Effector CD8-positive, alpha-beta T cell (primary cell): Measurements from ENCODE around the gene CYTL1.
"Not testable (repeated sequence)": the region's sequence is repeated elsewhere in the genome, so short reads cannot be mapped to it uniquely, and the experiment has no call there.

ENCODE experiments used
- DNase-seq: peaks from one replicate; lab custom pipeline; 2025; lab: John Stamatoyannopoulos, UW
- total RNA-seq, 4 experiments: gene quantifications; one replicate each; lab custom pipeline; 2026; lab: John Stamatoyannopoulos, UW

CYTL1 gene
- total RNA-seq, result 0 to 0.24 (median 0) reads per million in 4 experiments

- no peak for DNase-seq
These were observed at the start of gene CYTL1 for GRCh38 chr4:5019274-5019673. CYTL1 (minus strand) TSS chr4:5019458; CDS start chr4:5019445, 13 bp downstream.

GRCh38 chr4:5067908-5068307 lies 48.6 kb upstream of the CYTL1 start:
- no peak for DNase-seq

- not testable (repeated sequence) for DNase-seq
These were observed 47.7 kb upstream of the CYTL1 start for GRCh38 chr4:5066968-5067367.

- no peak for DNase-seq
These were observed 46.8 kb upstream of the CYTL1 start for GRCh38 chr4:5066101-5066500.

GRCh38 chr4:5055411-5055810 lies 36.2 kb upstream of the CYTL1 start:
- no peak for DNase-seq

GRCh38 chr4:5054532-5054931 lies 35.3 kb upstream of the CYTL1 start:
- DNase-seq, result no peak

- DNase-seq, result no peak
These were observed 33.6 kb upstream of the CYTL1 start for GRCh38 chr4:5052726-5053425.

- no peak for DNase-seq
These were observed 33.0 kb upstream of the CYTL1 start for GRCh38 chr4:5052204-5052702.

GRCh38 chr4:5051278-5052203 lies 32.3 kb upstream of the CYTL1 start, which contains the start of gene STK32B:
STK32B (plus strand) TSS chr4:5051480.
- no peak for DNase-seq

- no peak for DNase-seq
These were observed 31.4 kb upstream of the CYTL1 start for GRCh38 chr4:5050520-5051277.

GRCh38 chr4:5048721-5049120 lies 29.5 kb upstream of the CYTL1 start:
- no peak for DNase-seq

GRCh38 chr4:5045097-5045496 lies 25.8 kb upstream of the CYTL1 start:
- no peak for DNase-seq

- DNase-seq, result no peak
These were observed 25.1 kb upstream of the CYTL1 start for GRCh38 chr4:5044341-5044740.

- no peak for DNase-seq
These were observed 24.3 kb upstream of the CYTL1 start for GRCh38 chr4:5043579-5043978.

GRCh38 chr4:5041699-5042098 lies 22.4 kb upstream of the CYTL1 start:
- DNase-seq, result no peak

GRCh38 chr4:5040856-5041620 lies 21.8 kb upstream of the CYTL1 start:
- DNase-seq, result no peak

- DNase-seq, result no peak
These were observed 20.5 kb upstream of the CYTL1 start for GRCh38 chr4:5039800-5040199.

GRCh38 chr4:5037553-5038551 lies 18.6 kb upstream of the CYTL1 start:
- no peak for DNase-seq

GRCh38 chr4:5036239-5036638 lies 17.0 kb upstream of the CYTL1 start:
- no peak for DNase-seq

GRCh38 chr4:5034206-5034605 lies 14.9 kb upstream of the CYTL1 start:
- no peak for DNase-seq
